PFSK-1 (cell line): Measurements from ENCODE around the gene C1orf105.

Experiments used
- FOXP2 ChIP-seq: optimal IDR thresholded peaks from 2 replicates; pipeline ENCODE3; 2011; ENCODE audit warnings: borderline replicate concordance, control low read depth, inconsistent platforms; ENCODE audit not compliant: insufficient read depth; ENCODE audit errors: extremely low read length, extremely low read depth
- POLR2AphosphoS5 ChIP-seq: IDR thresholded peaks from 2 replicates; pipeline ENCODE4 v1.6.1; 2012; ENCODE audit warnings: low read depth, mild to moderate bottlenecking, control low read depth, low read length, moderate library complexity
- SIN3A ChIP-seq: IDR thresholded peaks from 2 replicates; pipeline ENCODE4 v1.6.1; 2012; ENCODE audit warnings: mild to moderate bottlenecking, low read length, moderate library complexity, borderline replicate concordance; ENCODE audit not compliant: insufficient read depth
- TAF1 ChIP-seq: IDR thresholded peaks from 2 replicates; pipeline ENCODE4 v1.6.1; 2012; ENCODE audit warnings: low read length, control low read depth, borderline replicate concordance; ENCODE audit not compliant: insufficient read depth
- TF ChIP-seq, protein P1 (sequence below), 2 experiments: IDR thresholded peaks; 2 replicates each; pipeline versions ENCODE4 v1.6.1 to v1.8.0; 2011 to 2012; ENCODE audit warnings: low read depth in 2 of 2, low read length in 2 of 2, control low read depth in 1 of 2, inconsistent platforms in 1 of 2, mild to moderate bottlenecking in 1 of 2, moderate library complexity in 1 of 2; ENCODE audit not compliant: insufficient read depth in 1 of 2

The C1orf105 gene

DNA sequence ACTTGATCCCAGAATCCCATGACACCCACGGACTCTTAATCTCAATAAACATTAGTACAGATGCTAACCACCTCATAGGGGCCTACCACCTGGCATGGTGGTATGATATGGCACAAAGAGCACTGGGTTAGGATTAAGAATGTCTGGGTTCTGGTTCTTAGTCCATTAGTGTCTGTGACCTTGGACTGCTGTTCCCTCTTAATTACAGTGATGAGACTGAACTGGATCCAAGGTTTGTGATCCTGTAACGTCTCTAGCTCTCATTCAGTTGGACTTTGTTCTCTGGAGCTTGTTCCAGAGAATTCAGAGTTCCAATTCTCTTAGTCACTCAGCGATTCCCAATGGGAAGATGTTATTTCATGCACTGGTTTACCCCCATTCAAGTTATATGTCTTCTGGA lies 47.0 kb downstream of the C1orf105 start:
- TF ChIP-seq SIN3A: no peak
- TF ChIP-seq FOXP2: no peak
- TF ChIP-seq POLR2AphosphoS5: no peak
- TF ChIP-seq, protein P1, sequence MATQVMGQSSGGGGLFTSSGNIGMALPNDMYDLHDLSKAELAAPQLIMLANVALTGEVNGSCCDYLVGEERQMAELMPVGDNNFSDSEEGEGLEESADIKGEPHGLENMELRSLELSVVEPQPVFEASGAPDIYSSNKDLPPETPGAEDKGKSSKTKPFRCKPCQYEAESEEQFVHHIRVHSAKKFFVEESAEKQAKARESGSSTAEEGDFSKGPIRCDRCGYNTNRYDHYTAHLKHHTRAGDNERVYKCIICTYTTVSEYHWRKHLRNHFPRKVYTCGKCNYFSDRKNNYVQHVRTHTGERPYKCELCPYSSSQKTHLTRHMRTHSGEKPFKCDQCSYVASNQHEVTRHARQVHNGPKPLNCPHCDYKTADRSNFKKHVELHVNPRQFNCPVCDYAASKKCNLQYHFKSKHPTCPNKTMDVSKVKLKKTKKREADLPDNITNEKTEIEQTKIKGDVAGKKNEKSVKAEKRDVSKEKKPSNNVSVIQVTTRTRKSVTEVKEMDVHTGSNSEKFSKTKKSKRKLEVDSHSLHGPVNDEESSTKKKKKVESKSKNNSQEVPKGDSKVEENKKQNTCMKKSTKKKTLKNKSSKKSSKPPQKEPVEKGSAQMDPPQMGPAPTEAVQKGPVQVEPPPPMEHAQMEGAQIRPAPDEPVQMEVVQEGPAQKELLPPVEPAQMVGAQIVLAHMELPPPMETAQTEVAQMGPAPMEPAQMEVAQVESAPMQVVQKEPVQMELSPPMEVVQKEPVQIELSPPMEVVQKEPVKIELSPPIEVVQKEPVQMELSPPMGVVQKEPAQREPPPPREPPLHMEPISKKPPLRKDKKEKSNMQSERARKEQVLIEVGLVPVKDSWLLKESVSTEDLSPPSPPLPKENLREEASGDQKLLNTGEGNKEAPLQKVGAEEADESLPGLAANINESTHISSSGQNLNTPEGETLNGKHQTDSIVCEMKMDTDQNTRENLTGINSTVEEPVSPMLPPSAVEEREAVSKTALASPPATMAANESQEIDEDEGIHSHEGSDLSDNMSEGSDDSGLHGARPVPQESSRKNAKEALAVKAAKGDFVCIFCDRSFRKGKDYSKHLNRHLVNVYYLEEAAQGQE (IDR thresholded peaks at IDR 0.05; ENCODE audit: insufficient read depth in 1 of 2, low read depth in 2 of 2, low read length in 2 of 2): no peak
- no peak for TF ChIP-seq TAF1

DNA sequence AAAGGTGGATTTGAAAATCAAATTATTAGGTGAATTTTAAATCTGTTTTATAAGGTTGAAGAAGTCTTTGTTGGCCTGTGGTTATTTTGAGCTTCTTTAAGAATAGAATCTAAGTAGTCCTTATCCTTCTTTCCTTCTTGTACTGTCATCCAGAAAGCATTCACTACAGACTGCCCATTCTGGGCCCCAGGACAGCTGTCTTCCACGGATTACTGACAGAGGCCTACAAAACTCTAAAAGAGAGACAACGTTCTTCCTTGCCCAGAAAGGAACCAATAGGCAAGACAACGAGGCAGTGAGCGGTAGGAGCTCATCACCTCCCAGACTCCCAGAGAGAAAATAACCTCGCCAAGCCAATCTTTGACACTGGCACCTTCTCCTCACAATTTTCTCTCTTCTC lies 47.8 kb downstream of the C1orf105 start:
- TF ChIP-seq TAF1: no peak

GRCh38 chr1:172469717-172470116 lies 49.2 kb downstream of the C1orf105 start:
- TF ChIP-seq SIN3A (no peak), POLR2AphosphoS5 (no peak), FOXP2 (no peak), TAF1 (no peak)
- TF ChIP-seq, protein P1 (IDR thresholded peaks at IDR 0.05; ENCODE audit: insufficient read depth in 1 of 2, low read depth in 2 of 2, low read length in 2 of 2): no peak

DNA sequence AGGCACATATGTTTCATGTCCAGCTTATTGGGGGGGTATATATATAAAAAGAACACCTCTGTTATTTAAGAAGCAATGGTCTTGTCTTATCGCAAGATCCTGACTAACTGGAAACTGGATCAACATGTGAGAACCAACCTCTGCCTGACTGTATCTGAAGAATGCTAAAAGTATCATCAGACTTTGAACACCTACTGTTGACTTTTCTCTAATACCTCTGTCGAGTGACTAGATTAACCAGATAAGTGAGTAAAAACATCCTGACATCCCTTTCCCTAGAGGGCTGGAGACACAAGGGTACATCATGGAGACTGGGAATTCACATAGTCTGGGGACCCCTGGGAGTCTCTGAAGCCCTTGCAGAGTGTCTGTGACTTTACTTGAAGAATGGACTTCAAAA lies 49.7 kb downstream of the C1orf105 start:
- no peak for TF ChIP-seq TAF1
- TF ChIP-seq, protein P1 (IDR thresholded peaks at IDR 0.05; ENCODE audit: insufficient read depth in 1 of 2, low read depth in 2 of 2, low read length in 2 of 2): no peak
- no peak for TF ChIP-seq POLR2AphosphoS5
- no peak for TF ChIP-seq FOXP2
- TF ChIP-seq SIN3A: no peak

DNA sequence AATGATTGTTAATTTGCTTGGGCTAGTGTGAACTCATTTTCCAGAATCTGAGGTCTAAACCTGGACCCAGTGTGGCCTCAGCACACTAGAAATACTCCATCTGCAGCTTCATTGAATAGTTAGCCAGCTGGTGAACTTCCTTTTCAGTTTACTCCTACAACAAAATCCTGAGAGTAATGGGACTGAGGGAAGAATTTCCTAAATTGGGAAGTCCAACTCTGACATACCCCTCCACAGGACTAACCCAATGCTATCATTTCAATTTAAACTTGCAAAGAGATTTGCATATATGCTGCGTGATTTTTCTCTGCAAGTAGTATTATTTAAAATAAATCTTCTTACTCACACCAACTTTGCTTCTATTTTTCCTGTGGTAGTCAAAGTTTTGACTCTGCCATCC lies 51.2 kb downstream of the C1orf105 start:
- TF ChIP-seq SIN3A: no peak
- TF ChIP-seq FOXP2: no peak
- no peak for TF ChIP-seq POLR2AphosphoS5
- no peak for TF ChIP-seq TAF1
- TF ChIP-seq, protein P1 (IDR thresholded peaks at IDR 0.05; ENCODE audit: insufficient read depth in 1 of 2, low read depth in 2 of 2, low read length in 2 of 2): no peak
